H9 (cell line): ENCODE data around the gene TBC1D25. TPM values are rescaled to one million over a fixed set of nuclear protein-coding genes. Genes with fewer than 3 reads are reported as not detected.

ENCODE experiments used
- DNase-seq: peaks from one replicate; pipeline ENCODE4 v3.0.0-alpha.2; 2017
- H2AFZ ChIP-seq: one replicate; pipeline ENCODE4 v1.6.1; 2013; ENCODE audit warnings: mild to moderate bottlenecking, low read length, control low read depth, moderate library complexity
- H2AK5ac ChIP-seq: 2 replicates; pipeline ENCODE4 v1.6.1; 2013; ENCODE audit warnings: low read length, control low read depth, mixed read lengths; ENCODE audit not compliant: insufficient read length
- H2BK120ac ChIP-seq: one replicate; pipeline ENCODE4 v1.6.1; 2013; ENCODE audit warnings: low read depth, mild to moderate bottlenecking, low read length, control low read depth, inconsistent platforms; ENCODE audit not compliant: poor library complexity, severe bottlenecking
- H2BK12ac ChIP-seq: 2 replicates; pipeline ENCODE4 v1.6.1; 2013; ENCODE audit warnings: low read length, control low read depth, mixed read lengths, low read depth; ENCODE audit not compliant: insufficient read length
- H2BK15ac ChIP-seq: 2 replicates; pipeline ENCODE4 v1.6.1; 2013; ENCODE audit warnings: low read depth, low read length, control low read depth
- H2BK20ac ChIP-seq: one replicate; pipeline ENCODE4 v1.6.1; 2013; ENCODE audit warnings: low read depth, mild to moderate bottlenecking, low read length, control low read depth, inconsistent platforms; ENCODE audit not compliant: poor library complexity, severe bottlenecking
- H2BK5ac ChIP-seq: 2 replicates; pipeline ENCODE4 v1.6.1; 2013; ENCODE audit warnings: low read length, control low read depth, mixed read lengths; ENCODE audit not compliant: insufficient read length
- H3K14ac ChIP-seq: 2 replicates; pipeline ENCODE4 v1.6.1; 2013; ENCODE audit warnings: low read length, control low read depth; ENCODE audit not compliant: insufficient read depth
- H3K18ac ChIP-seq: 2 replicates; pipeline ENCODE4 v1.6.1; 2013; ENCODE audit warnings: low read depth, mild to moderate bottlenecking, mixed read lengths, low read length, control low read depth; ENCODE audit not compliant: insufficient read length
- H3K23ac ChIP-seq: 2 replicates; pipeline ENCODE4 v1.6.1; 2013; ENCODE audit warnings: low read length, control low read depth, mixed read lengths, low read depth; ENCODE audit not compliant: insufficient read length
- H3K23me2 ChIP-seq: 2 replicates; pipeline ENCODE4 v1.6.1; 2013; ENCODE audit warnings: low read depth, mild to moderate bottlenecking, mixed read lengths, low read length, control low read depth; ENCODE audit not compliant: insufficient read length, poor library complexity, severe bottlenecking
- H3K27ac ChIP-seq: 2 replicates; pipeline ENCODE4 v1.5.1; 2013; ENCODE audit warnings: low read length, control low read depth, mixed read lengths, low read depth; ENCODE audit not compliant: insufficient read length
- H3K27me3 ChIP-seq: 2 replicates; pipeline ENCODE4 v1.6.1; 2013; ENCODE audit warnings: low read length, control low read depth, inconsistent platforms; ENCODE audit not compliant: insufficient read depth
- H3K4ac ChIP-seq: 2 replicates; pipeline ENCODE4 v1.6.1; 2013; ENCODE audit warnings: low read depth, mild to moderate bottlenecking, control low read depth, inconsistent platforms, low read length, moderate library complexity
- H3K4me1 ChIP-seq: 2 replicates; pipeline ENCODE4 v1.6.1; 2013; ENCODE audit warnings: low read length, control low read depth, inconsistent platforms; ENCODE audit not compliant: insufficient read depth
- H3K4me2 ChIP-seq: 2 replicates; pipeline ENCODE4 v1.6.1; 2013; ENCODE audit warnings: low read length, control low read depth, mixed read lengths; ENCODE audit not compliant: insufficient read length, insufficient read depth
- H3K56ac ChIP-seq: 2 replicates; pipeline ENCODE4 v1.6.1; 2013; ENCODE audit warnings: low read depth, mild to moderate bottlenecking, mixed read lengths, low read length, control low read depth; ENCODE audit not compliant: insufficient read length
- H3K79me1 ChIP-seq: 2 replicates; pipeline ENCODE4 v1.6.1; 2013; ENCODE audit warnings: low read depth, mild to moderate bottlenecking, moderate library complexity, low read length, control low read depth, inconsistent platforms; ENCODE audit not compliant: insufficient read depth, poor library complexity, severe bottlenecking
- H3K79me2 ChIP-seq: 2 replicates; pipeline ENCODE4 v1.6.1; 2013; ENCODE audit warnings: low read length, control low read depth, inconsistent platforms; ENCODE audit not compliant: insufficient read depth
- H3K9ac ChIP-seq: 2 replicates; pipeline ENCODE4 v1.6.1; 2013; ENCODE audit warnings: low read length, control low read depth, mixed read lengths; ENCODE audit not compliant: insufficient read length; ENCODE audit errors: extremely low read depth
- H3K9me3 ChIP-seq: one replicate; pipeline ENCODE4 v1.6.1; 2013; ENCODE audit warnings: low read depth, low read length, inconsistent platforms; ENCODE audit not compliant: control insufficient read depth
- H3T11ph ChIP-seq: one replicate; pipeline ENCODE4 v1.6.1; 2013; ENCODE audit warnings: mild to moderate bottlenecking, low read length, control low read depth, inconsistent platforms
- H4K20me1 ChIP-seq: one replicate; pipeline ENCODE4 v1.6.1; 2013; ENCODE audit not compliant: control insufficient read depth, insufficient read length, insufficient read depth
- H4K5ac ChIP-seq: 2 replicates; pipeline ENCODE4 v1.6.1; 2013; ENCODE audit warnings: low read depth, mild to moderate bottlenecking, mixed read lengths, low read length, control low read depth; ENCODE audit not compliant: insufficient read length
- H4K8ac ChIP-seq: replicated peaks from 2 replicates; pipeline ENCODE4 v1.6.1; 2013; ENCODE audit warnings: low read length, control low read depth, mixed read lengths, low read depth; ENCODE audit not compliant: insufficient read length
- H4K91ac ChIP-seq: 2 replicates; pipeline ENCODE4 v1.6.1; 2013; ENCODE audit warnings: low read depth, mild to moderate bottlenecking, moderate library complexity, mixed read lengths, low read length, control low read depth; ENCODE audit not compliant: insufficient read length
- H3K27ac Mint-ChIP-seq, 3 experiments: 2 replicates in 2 of 3; 3 replicates in 1 of 3; pipeline ENCODE4 v1.8.0; 2020 to 2021; ENCODE audit warnings: mixed read lengths in 3 of 3, mild to moderate bottlenecking in 1 of 3, moderate library complexity in 1 of 3
- H3K27me3 Mint-ChIP-seq: 2 replicates; pipeline ENCODE4 v1.8.0; 2021; ENCODE audit warnings: low read depth, mild to moderate bottlenecking, moderate library complexity, mixed read lengths
- H3K36me3 Mint-ChIP-seq, 3 experiments: 2 replicates in 2 of 3; 3 replicates in 1 of 3; pipeline ENCODE4 v1.8.0; 2020 to 2021; ENCODE audit warnings: low read depth in 3 of 3, mixed read lengths in 3 of 3; ENCODE audit not compliant: insufficient read depth in 1 of 3
- H3K4me1 Mint-ChIP-seq, 2 experiments: 2 replicates each; pipeline ENCODE4 v1.8.0; 2020; ENCODE audit warnings: mixed read lengths in 2 of 2
- H3K4me3 Mint-ChIP-seq, 2 experiments: 2 replicates in 1 of 2; 3 replicates in 1 of 2; pipeline ENCODE4 v1.8.0; 2020 to 2021; ENCODE audit warnings: mild to moderate bottlenecking in 2 of 2, mixed read lengths in 2 of 2, moderate library complexity in 1 of 2
- H3K9me3 Mint-ChIP-seq, 2 experiments: 2 replicates in 1 of 2; 3 replicates in 1 of 2; pipeline ENCODE4 v1.8.0; 2020; ENCODE audit warnings: mild to moderate bottlenecking in 2 of 2, mixed read lengths in 2 of 2, moderate library complexity in 1 of 2
- CTCF ChIP-seq: fragments of 200-600 bp; sonication (generic); conservative IDR thresholded peaks from 3 replicates; pipeline ENCODE4 v1.8.0; 2021; ENCODE audit warnings: antibody characterized with exemption, mild to moderate bottlenecking
- WGBS: extraction: QIAGEN DNeasy Blood & Tissue Kit; methylation state at CpG from one replicate; pipeline ENCODE4 v1.1.7; 2013; ENCODE audit warnings: missing lambda C conversion rate, low lambda C conversion rate, mixed read lengths; ENCODE audit not compliant: insufficient read length; ENCODE audit errors: extremely low coverage; 5-methylcytosine and 5-hydroxymethylcytosine counted together
- total RNA-seq: library from RNA; stranded (reverse); gene quantifications from 2 replicates; pipeline ENCODE4 v1.2.1, GENCODE V29; 2021

The TBC1D25 gene
- total RNA-seq, 1 experiment from 2014 or later: 10.2 TPM

GRCh38 chrX:48514126-48514806 lies 25.2 kb upstream of the TBC1D25 start:
- Histone ChIP-seq H3T11ph (no peak overlapping the region), H2BK12ac (no peak overlapping the region), H3K27ac (no peak overlapping the region), H3K9ac (no peak overlapping the region), H2AFZ (no peak overlapping the region), H2AK5ac (no peak overlapping the region), H3K9me3 (peaks cover 49% of the 10 kb centered on the region), H3K79me2 (no peaks in the 10 kb centered on the region), H2BK5ac (no peak overlapping the region), H3K4ac (no peak overlapping the region), H3K14ac (no peak overlapping the region), H3K23ac (no peak overlapping the region), H3K56ac (no peak overlapping the region), H3K4me1 (no peaks in the 10 kb centered on the region), H4K8ac (no peak overlapping the region), H3K23me2 (peaks cover 3% of the 10 kb centered on the region), H4K5ac (no peak overlapping the region), H2BK20ac (no peak overlapping the region), H3K18ac (no peak overlapping the region), H3K27me3 (no peaks in the 10 kb centered on the region), H4K20me1 (no peaks in the 10 kb centered on the region), H2BK15ac (no peak overlapping the region), H2BK120ac (no peak overlapping the region), H4K91ac (no peak overlapping the region), H3K4me2 (no peak overlapping the region), H3K79me1 (no peaks in the 10 kb centered on the region)
- WGBS: no CpG with 5 or more reads among the region's 16 CpGs
- H3K27ac Mint-ChIP-seq: no peak overlapping the region
- no peak for DNase-seq
- H3K9me3 Mint-ChIP-seq: peaks cover 63 to 80% of the 10 kb centered on the region in 2 experiments
- peaks cover 5% of the 10 kb centered on the region for H3K27me3 Mint-ChIP-seq
- no peak overlapping the region for H3K4me3 Mint-ChIP-seq
- H3K4me1 Mint-ChIP-seq: peaks cover 3 to 7% of the 10 kb centered on the region in 2 experiments; a peak in 3 of 4 replicates
- TF ChIP-seq CTCF: no peak
- peaks cover 19 to 32% (median 30%) of the 10 kb centered on the region in 3 experiments; a peak in 6 of 7 replicates for H3K36me3 Mint-ChIP-seq
